ENCODE data around the gene STYXL1.

DNA sequence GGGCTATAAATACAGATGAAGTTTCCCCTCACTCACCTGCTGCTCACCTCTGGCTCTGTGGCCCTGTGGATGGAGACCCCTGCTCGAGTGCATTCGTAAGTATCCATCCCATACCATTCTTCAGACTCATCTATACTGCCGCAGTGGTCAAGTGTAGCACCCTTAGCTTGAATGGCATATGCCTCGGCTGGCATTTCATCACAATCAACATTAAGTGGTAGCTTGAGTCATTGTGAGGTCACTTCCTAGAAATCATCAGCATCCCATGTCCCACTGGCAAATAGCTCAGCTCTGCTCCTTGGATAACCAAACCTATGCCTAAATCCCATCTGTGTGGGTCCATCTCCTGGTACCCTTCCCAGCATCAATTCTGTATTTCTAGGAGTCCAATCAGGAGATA lies 38.3 kb upstream of the STYXL1 start:
- TF ChIP-seq, protein P1, sequence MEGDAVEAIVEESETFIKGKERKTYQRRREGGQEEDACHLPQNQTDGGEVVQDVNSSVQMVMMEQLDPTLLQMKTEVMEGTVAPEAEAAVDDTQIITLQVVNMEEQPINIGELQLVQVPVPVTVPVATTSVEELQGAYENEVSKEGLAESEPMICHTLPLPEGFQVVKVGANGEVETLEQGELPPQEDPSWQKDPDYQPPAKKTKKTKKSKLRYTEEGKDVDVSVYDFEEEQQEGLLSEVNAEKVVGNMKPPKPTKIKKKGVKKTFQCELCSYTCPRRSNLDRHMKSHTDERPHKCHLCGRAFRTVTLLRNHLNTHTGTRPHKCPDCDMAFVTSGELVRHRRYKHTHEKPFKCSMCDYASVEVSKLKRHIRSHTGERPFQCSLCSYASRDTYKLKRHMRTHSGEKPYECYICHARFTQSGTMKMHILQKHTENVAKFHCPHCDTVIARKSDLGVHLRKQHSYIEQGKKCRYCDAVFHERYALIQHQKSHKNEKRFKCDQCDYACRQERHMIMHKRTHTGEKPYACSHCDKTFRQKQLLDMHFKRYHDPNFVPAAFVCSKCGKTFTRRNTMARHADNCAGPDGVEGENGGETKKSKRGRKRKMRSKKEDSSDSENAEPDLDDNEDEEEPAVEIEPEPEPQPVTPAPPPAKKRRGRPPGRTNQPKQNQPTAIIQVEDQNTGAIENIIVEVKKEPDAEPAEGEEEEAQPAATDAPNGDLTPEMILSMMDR (IDR thresholded peaks at IDR 0.05) = no peak
- TF ChIP-seq POLR2A (IDR thresholded peaks at IDR 0.05) = no peak
- no peak for TF ChIP-seq POLR2AphosphoS5 (IDR thresholded peaks at IDR 0.05)

Measured in prostate gland (tissue), 2 donors.